Adrenal gland (tissue), 12 donors: Measurements from ENCODE around the gene FREM2. TPM values are rescaled to one million over a fixed set of nuclear protein-coding genes. Genes with fewer than 3 reads are reported as not detected.

Experiments
- DNase-seq, 7 donors: peaks; one replicate each; pipeline ENCODE4 v3.0.0-alpha.2; 2019 to 2020
- H3K27ac ChIP-seq, 5 donors: fragments of 200-600 bp; sonication (generic) in 4 of 5; 1 replicate in 3 of 5; 2 replicates in 2 of 5; pipeline versions ENCODE4 v1.5.1 to v1.8.0; 2016 to 2020; ENCODE audit warnings: mild to moderate bottlenecking in 1 of 5
- H3K27me3 ChIP-seq: fragments of 200-600 bp; 2 replicates; pipeline ENCODE4 v1.8.0; 2021
- H3K36me3 ChIP-seq, 2 donors: fragments of 200-600 bp; replicated peaks in 1 of 2; 1 replicate in 1 of 2; 2 replicates in 1 of 2; pipeline versions ENCODE4 v1.5.1 to v1.8.0; 2018 to 2022
- H3K4me1 ChIP-seq, 2 donors: fragments of 200-600 bp; replicated peaks in 1 of 2; 1 replicate in 1 of 2; 2 replicates in 1 of 2; pipeline versions ENCODE4 v1.5.1 to v1.8.0; 2018 to 2021
- H3K4me3 ChIP-seq, 4 donors: fragments of 200-600 bp; sonication (generic) in 3 of 4; one replicate each; pipeline ENCODE4 v1.5.1; 2016 to 2018
- H3K9me3 ChIP-seq, 3 donors: fragments of 200-600 bp; sonication (generic) in 1 of 3; replicated peaks in 1 of 3; 1 replicate in 2 of 3; 2 replicates in 1 of 3; pipeline versions ENCODE4 v1.5.1 to v1.8.0; 2016 to 2021
- POLR2A ChIP-seq, 2 donors: fragments of 450-650 bp; IDR thresholded peaks; one replicate each; pipeline ENCODE4 v1.6.1; 2017; ENCODE audit warnings: antibody characterized with exemption in 2 of 2, mild to moderate bottlenecking in 2 of 2, moderate library complexity in 1 of 2
- WGBS, 4 donors: extraction: QIAGEN DNeasy Blood & Tissue Kit in 2 of 4; methylation state at CpG; one replicate each; pipeline versions ENCODE4 v1.1.5 to v1.1.7; 2013 to 2017; 5-methylcytosine and 5-hydroxymethylcytosine counted together
- intact Hi-C, 2 donors: fragments of 100-400 bp; cut with DNase I; formaldehyde crosslinking; loops; one replicate each; pipeline versions ENCODE4 v1.14.1 to v1.15.0; 2022 to 2023
- polyA plus RNA-seq, 3 donors: library from polyadenylated mRNA; stranded (reverse); fragments of 200-250 nt in 2 of 3; fragments of 350-450 nt in 1 of 3; fragmentation: Illumina TruSeq in 1 of 3; extraction: RNeasy Lipid Tissue Mini Kit (QIAGEN cat#74804) in 1 of 3; gene quantifications; one replicate each; pipeline ENCODE4 v1.2.3, GENCODE V29; 2013 to 2014
- total RNA-seq, 9 donors: library from RNA; depleted of rRNA in 4 of 9; stranded (reverse); fragments of >200 nt in 4 of 9; fragments of 120-200 nt in 1 of 9; fragmentation: NEBNext Ultra II Directional in 1 of 9; extraction: Animal tissue kit (Norgen Biotek cat#: 25700) in 1 of 9; gene quantifications; one replicate each; pipeline versions ENCODE4 v1.1.0 to v1.2.4, GENCODE V29; 2013 to 2023
- TF ChIP-seq, protein P1 (sequence below), 6 experiments: fragments of 450-650 bp in 4 of 6; fragments of 200-600 bp in 2 of 6; sonication (generic) in 1 of 6; IDR thresholded peaks; 1 replicate in 5 of 6; 2 replicates in 1 of 6; pipeline versions ENCODE4 v1.5.1 to v1.8.0; 2016 to 2021; ENCODE audit warnings: antibody characterized with exemption in 6 of 6, mild to moderate bottlenecking in 2 of 6, moderate library complexity in 1 of 6
- donor health status: healthy with polysubstance abuse.
- donor health status: Bipolar disorder and iron deficiency.
- donor health status: DM: yes; HTN: yes; CAD: no.
- donor health status: DM: no; HTN: no; CAD: no.
- donor health status: DM: no; HTN: no; CAD: no.
- donor health status: DM: yes; HTN: yes; CAD: no.

Gene FREM2
- total and polyA plus RNA-seq, 12 donors: 0.10 to 414 (median 0.58) TPM

DNA sequence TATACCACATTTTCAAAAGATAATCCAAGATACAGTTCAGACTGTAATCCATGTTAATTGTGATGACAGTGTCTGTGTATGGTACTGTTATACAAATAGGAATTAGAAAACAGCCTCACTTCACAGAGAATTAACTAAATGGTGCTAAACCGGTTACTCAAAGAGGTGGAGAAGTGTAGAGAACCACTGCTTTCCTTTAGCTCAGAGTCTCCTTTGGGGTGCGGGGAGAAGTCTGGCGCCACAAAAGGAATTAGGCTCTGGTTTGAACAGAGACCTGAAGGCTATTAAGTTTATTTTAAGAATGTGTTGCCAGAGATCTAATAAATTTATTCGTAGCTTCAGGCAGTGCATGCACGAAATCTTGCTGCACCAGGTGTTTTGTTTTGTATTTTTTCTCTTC, 65.8 kb downstream of the FREM2 start:
- WGBS, 4 donors: 31 to 48% (median 44%) methylated on average over 5 of the region's 5 CpGs

DNA sequence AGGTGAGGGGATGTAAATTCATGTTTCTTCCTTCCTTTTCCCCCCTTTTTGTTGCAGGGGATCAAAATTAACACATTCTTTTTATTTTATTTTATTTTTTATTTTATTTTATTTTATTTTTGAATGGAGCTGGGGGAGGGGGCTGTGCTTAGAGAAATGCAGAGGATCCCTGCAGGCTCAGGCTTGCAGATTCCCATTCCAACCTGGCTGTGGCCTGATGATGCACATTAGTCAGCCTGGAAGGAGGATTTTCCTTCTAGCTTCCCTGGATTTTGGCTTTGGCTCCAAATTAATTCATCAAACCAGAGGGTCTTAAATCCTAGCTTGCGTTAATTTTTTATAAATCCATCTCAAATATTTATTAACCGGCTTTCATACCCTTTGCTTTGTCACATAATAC, 67.0 kb downstream of the FREM2 start:
- WGBS, 4 donors: 80 to 89% (median 85%) methylated on average over 2 of the region's 2 CpGs
- no peak for DNase-seq
- TF ChIP-seq, protein P1, sequence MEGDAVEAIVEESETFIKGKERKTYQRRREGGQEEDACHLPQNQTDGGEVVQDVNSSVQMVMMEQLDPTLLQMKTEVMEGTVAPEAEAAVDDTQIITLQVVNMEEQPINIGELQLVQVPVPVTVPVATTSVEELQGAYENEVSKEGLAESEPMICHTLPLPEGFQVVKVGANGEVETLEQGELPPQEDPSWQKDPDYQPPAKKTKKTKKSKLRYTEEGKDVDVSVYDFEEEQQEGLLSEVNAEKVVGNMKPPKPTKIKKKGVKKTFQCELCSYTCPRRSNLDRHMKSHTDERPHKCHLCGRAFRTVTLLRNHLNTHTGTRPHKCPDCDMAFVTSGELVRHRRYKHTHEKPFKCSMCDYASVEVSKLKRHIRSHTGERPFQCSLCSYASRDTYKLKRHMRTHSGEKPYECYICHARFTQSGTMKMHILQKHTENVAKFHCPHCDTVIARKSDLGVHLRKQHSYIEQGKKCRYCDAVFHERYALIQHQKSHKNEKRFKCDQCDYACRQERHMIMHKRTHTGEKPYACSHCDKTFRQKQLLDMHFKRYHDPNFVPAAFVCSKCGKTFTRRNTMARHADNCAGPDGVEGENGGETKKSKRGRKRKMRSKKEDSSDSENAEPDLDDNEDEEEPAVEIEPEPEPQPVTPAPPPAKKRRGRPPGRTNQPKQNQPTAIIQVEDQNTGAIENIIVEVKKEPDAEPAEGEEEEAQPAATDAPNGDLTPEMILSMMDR (IDR thresholded peaks at IDR 0.05): no peak
- TF ChIP-seq POLR2A (IDR thresholded peaks at IDR 0.05): no peak
- Histone ChIP-seq H3K36me3 (no peaks in the 10 kb centered on the region), H3K27ac (no peak overlapping the region), H3K4me1 (no peaks in the 10 kb centered on the region), H3K9me3 (no peaks in the 10 kb centered on the region), H3K27me3 (peaks cover 4% of the 10 kb centered on the region), H3K4me3 (no peak overlapping the region)
- intact Hi-C loops: no loop called here

More for the DNA sequence above, 65.8 kb downstream of the FREM2 start:
- H3K27ac ChIP-seq: no peak overlapping the region
- no peaks in the 10 kb centered on the region for H3K36me3 ChIP-seq
- intact Hi-C loops: no loop called here
- no peak for DNase-seq
- H3K4me3 ChIP-seq: no peak overlapping the region
- no peak for TF ChIP-seq POLR2A (IDR thresholded peaks at IDR 0.05)
- TF ChIP-seq, protein P1 (IDR thresholded peaks at IDR 0.05): no peak
- H3K9me3 ChIP-seq: no peaks in the 10 kb centered on the region
- H3K27me3 ChIP-seq: peaks cover 4% of the 10 kb centered on the region
- no peaks in the 10 kb centered on the region for H3K4me1 ChIP-seq

DNA sequence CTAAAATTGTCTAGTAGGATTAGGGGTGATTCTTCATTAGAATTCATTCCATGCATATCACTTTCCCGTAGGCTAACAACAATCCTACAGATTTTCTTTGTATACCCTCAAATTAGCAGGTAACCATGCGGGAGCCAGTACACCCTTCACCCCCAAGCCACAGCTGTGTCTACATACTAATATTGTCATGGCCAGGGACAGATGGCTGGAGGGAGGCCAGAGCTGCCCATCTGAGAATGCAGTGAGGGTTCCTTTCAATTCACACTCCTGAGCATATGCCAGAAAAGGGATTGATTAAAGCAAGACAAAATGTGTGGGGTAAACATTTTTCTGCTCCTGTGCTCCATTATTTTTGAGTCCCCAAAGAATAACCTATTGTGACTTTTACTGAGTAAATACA, 68.9 kb downstream of the FREM2 start:
- TF ChIP-seq POLR2A (IDR thresholded peaks at IDR 0.05): no peak
- TF ChIP-seq, protein P1 (IDR thresholded peaks at IDR 0.05): no peak
- H3K27me3 ChIP-seq: peaks cover 4% of the 10 kb centered on the region
- intact Hi-C loops: no loop called here
- no peak overlapping the region for H3K27ac ChIP-seq
- WGBS, 4 donors: 81 to 90% (median 84%) methylated on average over 2 of the region's 2 CpGs
- H3K4me1 ChIP-seq: no peaks in the 10 kb centered on the region
- H3K9me3 ChIP-seq: no peaks in the 10 kb centered on the region
- no peak for DNase-seq
- H3K4me3 ChIP-seq: no peak overlapping the region
- no peaks in the 10 kb centered on the region for H3K36me3 ChIP-seq

DNA sequence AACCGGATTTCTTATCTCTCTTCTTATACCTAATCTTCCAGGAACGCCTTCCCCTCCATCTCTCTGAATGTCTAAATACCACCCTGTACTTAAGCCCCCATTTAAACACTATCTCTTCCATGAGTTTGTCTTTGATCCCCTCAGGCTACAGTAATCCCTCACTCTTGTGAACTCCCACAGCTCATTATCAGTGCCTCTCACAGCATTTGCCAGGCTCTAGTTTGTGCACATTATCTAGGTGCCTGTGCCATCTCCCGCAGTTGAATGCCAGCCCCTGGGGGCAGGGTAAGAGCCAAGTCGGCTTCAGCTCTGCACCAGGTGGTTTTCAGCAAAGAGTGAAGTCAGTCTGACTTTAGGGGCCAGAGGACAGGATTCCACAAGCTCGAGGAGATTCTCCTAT, 71.4 kb downstream of the FREM2 start:
- H3K4me3 ChIP-seq: no peak overlapping the region
- H3K9me3 ChIP-seq: no peaks in the 10 kb centered on the region
- H3K27ac ChIP-seq: no peak overlapping the region
- intact Hi-C loops: no loop called here
- H3K27me3 ChIP-seq: peaks cover 4% of the 10 kb centered on the region
- no peaks in the 10 kb centered on the region for H3K36me3 ChIP-seq
- no peak for DNase-seq
- 38 to 50% (median 45%) methylated on average over 4 to 5 of the region's 5 CpGs for WGBS, 4 donors
- H3K4me1 ChIP-seq: no peaks in the 10 kb centered on the region
- TF ChIP-seq, protein P1 (IDR thresholded peaks at IDR 0.05): no peak
- no peak for TF ChIP-seq POLR2A (IDR thresholded peaks at IDR 0.05)
